HEK293T (cell line): Measurements from ENCODE around the gene ACY1.

ENCODE experiments used
- BHLHE40 ChIP-seq: fragments of 450-650 bp; IDR thresholded peaks from 2 replicates; pipeline ENCODE4 v1.6.1; 2016; ENCODE audit warnings: mild to moderate bottlenecking, moderate library complexity, borderline replicate concordance
- ELF4 ChIP-seq: fragments of 450-650 bp; IDR thresholded peaks from 2 replicates; pipeline ENCODE4 v1.6.1; 2017; ENCODE audit warnings: antibody characterized with exemption
- FOXM1 ChIP-seq: fragments of 450-650 bp; IDR thresholded peaks from 2 replicates; pipeline ENCODE4 v1.6.1; 2017; ENCODE audit warnings: mild to moderate bottlenecking, borderline replicate concordance
- LEF1 ChIP-seq: fragments of 450-650 bp; IDR thresholded peaks from 2 replicates; pipeline ENCODE4 v1.6.1; 2017; ENCODE audit warnings: mild to moderate bottlenecking, borderline replicate concordance
- SP1 ChIP-seq: fragments of 450-650 bp; IDR thresholded peaks from 2 replicates; pipeline ENCODE4 v1.6.1; 2017
- ZNF384 ChIP-seq: fragments of 450-650 bp; IDR thresholded peaks from 2 replicates; pipeline ENCODE4 v1.6.1; 2016

DNA sequence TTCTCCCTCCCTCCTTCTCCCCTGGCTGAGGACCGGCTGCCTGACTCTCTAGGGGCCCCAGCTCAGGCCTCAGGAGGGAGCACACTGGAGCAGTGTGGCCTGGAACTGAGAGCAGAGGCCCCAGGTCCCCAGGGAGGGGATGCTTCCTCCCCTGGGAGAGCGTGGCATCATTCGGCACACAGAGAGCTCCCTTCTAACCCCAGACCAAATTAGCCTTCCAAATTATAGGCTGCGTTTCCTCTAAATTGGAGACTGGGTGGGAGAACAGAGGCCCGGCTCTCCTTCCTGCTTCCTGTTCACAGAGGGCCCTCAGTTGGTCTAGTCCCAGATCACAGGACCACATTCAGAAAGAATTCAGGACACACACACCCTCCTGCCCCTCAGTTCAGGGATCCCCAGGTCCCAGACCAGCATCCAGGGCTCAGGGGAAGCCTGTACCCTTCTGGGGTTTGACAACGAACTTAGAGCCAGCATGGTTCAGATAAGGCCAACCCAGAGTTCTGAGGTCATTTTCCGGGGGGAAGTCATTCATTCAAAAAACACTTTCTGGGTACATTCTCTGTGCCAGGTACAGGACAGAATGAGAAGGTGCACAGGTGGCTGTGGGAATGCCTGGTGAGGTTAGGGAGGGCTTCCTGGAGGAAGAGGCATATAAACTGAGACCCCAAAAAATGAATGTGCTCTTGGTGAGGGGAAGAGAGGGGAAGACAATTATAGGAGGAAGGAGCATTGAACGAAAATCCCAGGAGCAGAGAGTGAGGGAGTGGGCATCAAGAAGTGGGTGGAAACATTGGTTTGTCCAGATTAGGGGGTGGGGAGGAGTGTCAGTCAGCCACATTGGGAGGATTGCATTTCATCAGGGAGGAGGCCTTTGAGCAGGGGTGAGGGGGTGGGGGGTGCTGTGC lies 40.8 kb downstream of the ACY1 start:
- TF ChIP-seq SP1 (no peak), FOXM1 (no peak), ELF4 (no peak), ZNF384 (no peak), BHLHE40 (no peak), LEF1 (no peak)
